IMR-90 (cell line): ENCODE results near the gene INPP5A.

ENCODE experiments used
- BHLHE40 ChIP-seq: fragments of 150-350 bp; IDR thresholded peaks from 2 replicates; pipeline ENCODE4 v1.6.1; 2016; ENCODE audit warnings: mild to moderate bottlenecking, low read depth, low read length
- CEBPB ChIP-seq: IDR thresholded peaks from 2 replicates; pipeline ENCODE4 v1.6.1; 2012; ENCODE audit warnings: low read depth, low read length, improper control_type of control experiment
- CHD1 ChIP-seq: IDR thresholded peaks from 2 replicates; pipeline ENCODE4 v1.6.1; 2012; ENCODE audit warnings: low read depth, low read length, improper control_type of control experiment
- CTCF ChIP-seq: conservative IDR thresholded peaks from 2 replicates; pipeline ENCODE4 v1.5.1; 2012; ENCODE audit warnings: mild to moderate bottlenecking, low read depth, low read length, improper control_type of control experiment
- FOS ChIP-seq: fragments of 150-350 bp; IDR thresholded peaks from 2 replicates; pipeline ENCODE4 v1.6.1; 2016; ENCODE audit warnings: low read depth, low read length
- MAFK ChIP-seq: IDR thresholded peaks from 2 replicates; pipeline ENCODE4 v1.6.1; 2012; ENCODE audit warnings: low read depth, low read length, improper control_type of control experiment
- MXI1 ChIP-seq: IDR thresholded peaks from 2 replicates; pipeline ENCODE4 v1.6.1; 2012; ENCODE audit warnings: low read depth, mild to moderate bottlenecking, low read length, moderate library complexity, borderline replicate concordance
- POLR2A ChIP-seq: IDR thresholded peaks from 2 replicates; pipeline ENCODE4 v1.6.1; 2012; ENCODE audit warnings: mild to moderate bottlenecking, low read depth, low read length
- RAD21 ChIP-seq: IDR thresholded peaks from 2 replicates; pipeline ENCODE4 v1.6.1; 2012; ENCODE audit warnings: low read length, improper control_type of control experiment
- RCOR1 ChIP-seq: IDR thresholded peaks from 2 replicates; pipeline ENCODE4 v1.6.1; 2012; ENCODE audit warnings: mild to moderate bottlenecking, low read length, improper control_type of control experiment; ENCODE audit not compliant: insufficient replicate concordance
- RFX5 ChIP-seq: IDR thresholded peaks from 2 replicates; pipeline ENCODE4 v1.8.0; 2012; ENCODE audit warnings: low read depth, mild to moderate bottlenecking, low read length, moderate library complexity
- USF2 ChIP-seq: fragments of 150-350 bp; IDR thresholded peaks from 2 replicates; pipeline ENCODE4 v1.6.1; 2017; ENCODE audit warnings: mild to moderate bottlenecking, antibody characterized with exemption, low read length, low read depth

GRCh38 chr10:132611986-132612385, 74.4 kb downstream of the INPP5A start:
- TF ChIP-seq RCOR1, result no peak
- TF ChIP-seq CTCF, result no peak
- TF ChIP-seq FOS, result no peak
- no peak for TF ChIP-seq MAFK
- no peak for TF ChIP-seq MXI1
- TF ChIP-seq RFX5, result no peak
- no peak for TF ChIP-seq USF2
- no peak for TF ChIP-seq POLR2A
- no peak for TF ChIP-seq RAD21
- no peak for TF ChIP-seq CHD1
- no peak for TF ChIP-seq CEBPB
- TF ChIP-seq BHLHE40, result no peak
